ENCODE results near the gene HSPE1.
A peak's percentile ranks its signal among the peaks of the same experiment; 100 is the strongest.

HSPE1 gene

DNA sequence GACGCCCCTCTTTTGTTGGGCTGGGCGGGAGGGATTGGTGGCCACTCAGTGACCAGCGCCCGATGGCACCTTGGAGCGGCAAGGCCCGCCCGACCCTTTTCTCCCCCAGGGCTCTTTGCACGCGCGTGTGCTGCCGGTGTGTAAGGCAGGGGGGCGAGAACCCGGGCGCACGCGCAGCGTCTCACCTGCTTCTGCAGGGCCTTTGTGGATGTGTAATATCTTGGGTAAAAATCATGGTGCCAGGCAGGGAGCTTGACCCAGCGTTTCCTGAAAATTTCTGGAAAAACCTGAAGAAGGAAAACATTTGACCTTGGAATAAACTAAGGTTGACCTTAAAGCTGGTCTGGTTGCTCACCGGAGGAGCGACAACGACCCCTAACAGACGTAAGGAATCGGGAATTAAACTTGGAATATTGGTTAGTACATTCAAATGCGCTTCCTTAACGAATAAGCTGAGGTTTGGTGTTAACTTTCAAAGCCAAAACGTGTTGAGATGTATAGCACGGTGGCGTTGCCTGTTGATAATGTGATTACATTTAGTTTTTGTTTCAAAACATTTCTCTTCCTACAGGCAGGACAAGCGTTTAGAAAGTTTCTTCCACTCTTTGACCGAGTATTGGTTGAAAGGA lies 438 bp downstream of the HSPE1 start:
- peak overlapping the region; percentile 100 for H3K27ac Mint-ChIP-seq
- no peak for DNase-seq

DNA sequence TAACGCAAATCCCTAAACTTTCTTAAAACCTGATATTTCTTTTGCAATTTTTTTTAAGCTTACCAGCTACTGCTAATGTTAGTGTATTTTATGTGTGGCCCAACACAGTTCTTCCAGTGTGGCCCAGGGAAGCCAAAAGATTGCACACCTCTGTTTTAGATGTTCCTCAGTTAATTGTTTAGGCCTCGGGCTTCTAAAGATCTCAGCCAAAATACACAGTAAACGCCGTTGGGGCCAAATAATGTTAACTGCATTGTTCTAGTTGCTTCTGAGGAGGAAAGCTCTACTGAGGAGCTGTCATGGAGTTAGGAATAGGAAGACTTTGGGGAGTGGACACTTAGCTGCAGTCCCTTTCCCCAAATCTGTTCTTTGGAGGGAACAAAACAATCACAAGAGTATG lies 2.0 kb downstream of the HSPE1 start:
- Mint-ChIP-seq H3K9me3 (no peaks in the 10 kb centered on the region), H3K27ac (peak overlapping the region; percentile 28), H3K4me1 (peaks cover 44% of the 10 kb centered on the region), H3K4me3 (peak overlapping the region; percentile 92), H3K27me3 (ENCODE audit: low read depth, poor library complexity) (no peaks in the 10 kb centered on the region), H3K36me3 (ENCODE audit: low read depth) (peaks cover 45% of the 10 kb centered on the region)
- DNase-seq: no peak
- TF ChIP-seq, protein P1, sequence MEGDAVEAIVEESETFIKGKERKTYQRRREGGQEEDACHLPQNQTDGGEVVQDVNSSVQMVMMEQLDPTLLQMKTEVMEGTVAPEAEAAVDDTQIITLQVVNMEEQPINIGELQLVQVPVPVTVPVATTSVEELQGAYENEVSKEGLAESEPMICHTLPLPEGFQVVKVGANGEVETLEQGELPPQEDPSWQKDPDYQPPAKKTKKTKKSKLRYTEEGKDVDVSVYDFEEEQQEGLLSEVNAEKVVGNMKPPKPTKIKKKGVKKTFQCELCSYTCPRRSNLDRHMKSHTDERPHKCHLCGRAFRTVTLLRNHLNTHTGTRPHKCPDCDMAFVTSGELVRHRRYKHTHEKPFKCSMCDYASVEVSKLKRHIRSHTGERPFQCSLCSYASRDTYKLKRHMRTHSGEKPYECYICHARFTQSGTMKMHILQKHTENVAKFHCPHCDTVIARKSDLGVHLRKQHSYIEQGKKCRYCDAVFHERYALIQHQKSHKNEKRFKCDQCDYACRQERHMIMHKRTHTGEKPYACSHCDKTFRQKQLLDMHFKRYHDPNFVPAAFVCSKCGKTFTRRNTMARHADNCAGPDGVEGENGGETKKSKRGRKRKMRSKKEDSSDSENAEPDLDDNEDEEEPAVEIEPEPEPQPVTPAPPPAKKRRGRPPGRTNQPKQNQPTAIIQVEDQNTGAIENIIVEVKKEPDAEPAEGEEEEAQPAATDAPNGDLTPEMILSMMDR (IDR thresholded peaks at IDR 0.05): no peak

More for the DNA sequence above, 438 bp downstream of the HSPE1 start:
- Mint-ChIP-seq H3K9me3 (no peaks in the 10 kb centered on the region), H3K4me3 (peak overlapping the region; percentile 92), H3K4me1 (peaks cover 60% of the 10 kb centered on the region), H3K36me3 (ENCODE audit: low read depth) (peaks cover 60% of the 10 kb centered on the region), H3K27me3 (ENCODE audit: low read depth, poor library complexity) (no peaks in the 10 kb centered on the region)
- TF ChIP-seq, protein P1 (IDR thresholded peaks at IDR 0.05): no peak

DNA sequence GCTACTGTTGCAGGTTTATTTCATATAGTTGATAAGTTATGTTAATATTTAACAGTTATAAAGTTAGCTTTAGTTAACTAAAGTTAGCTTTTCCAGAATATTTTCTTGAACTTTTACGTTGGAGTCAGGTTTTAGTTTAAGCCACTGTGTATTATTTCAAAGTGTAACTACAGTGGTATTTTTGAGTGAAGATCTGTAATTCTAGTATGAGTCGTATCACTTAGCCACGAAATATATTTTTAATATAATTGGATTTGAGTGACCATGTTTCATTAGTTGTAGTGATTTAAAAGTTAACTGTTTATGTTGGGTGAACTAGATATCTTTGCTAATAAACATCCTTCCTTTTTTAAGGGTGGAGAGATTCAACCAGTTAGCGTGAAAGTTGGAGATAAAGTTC lies 2.5 kb downstream of the HSPE1 start:
- Mint-ChIP-seq H3K36me3 (ENCODE audit: low read depth) (peaks cover 40% of the 10 kb centered on the region), H3K27ac (peak overlapping the region; percentile 28), H3K4me3 (peak overlapping the region; percentile 92), H3K27me3 (ENCODE audit: low read depth, poor library complexity) (no peaks in the 10 kb centered on the region), H3K9me3 (no peaks in the 10 kb centered on the region), H3K4me1 (peaks cover 39% of the 10 kb centered on the region)
- DNase-seq: no peak
- TF ChIP-seq, protein P1 (IDR thresholded peaks at IDR 0.05): no peak

DNA sequence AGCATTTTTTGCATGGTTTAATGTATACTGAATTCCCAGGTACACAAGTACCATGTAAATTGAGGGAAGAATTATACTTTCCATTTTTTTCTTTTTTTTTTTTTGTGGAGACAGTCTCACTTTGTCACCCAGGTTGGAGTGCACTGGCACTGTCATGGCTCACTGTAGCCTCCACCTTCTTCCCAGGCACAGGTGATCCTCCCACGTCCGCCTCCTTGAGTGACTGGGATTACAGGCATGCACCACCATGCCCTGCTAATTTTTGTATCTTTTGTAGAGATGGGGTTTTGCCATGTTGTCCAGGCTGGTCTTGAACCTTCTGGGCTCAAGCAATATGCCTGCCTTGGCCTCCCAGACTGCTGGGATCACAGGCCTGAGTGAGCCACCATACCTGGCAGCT lies 3.8 kb downstream of the HSPE1 start:
- DNase-seq: no peak
- Mint-ChIP-seq H3K4me1 (peaks cover 26% of the 10 kb centered on the region), H3K9me3 (no peaks in the 10 kb centered on the region), H3K36me3 (ENCODE audit: low read depth) (peaks cover 42% of the 10 kb centered on the region), H3K4me3 (no peak overlapping the region), H3K27ac (peak overlapping the region; percentile 54), H3K27me3 (ENCODE audit: low read depth, poor library complexity) (no peaks in the 10 kb centered on the region)
- TF ChIP-seq, protein P1 (IDR thresholded peaks at IDR 0.05): no peak

DNA sequence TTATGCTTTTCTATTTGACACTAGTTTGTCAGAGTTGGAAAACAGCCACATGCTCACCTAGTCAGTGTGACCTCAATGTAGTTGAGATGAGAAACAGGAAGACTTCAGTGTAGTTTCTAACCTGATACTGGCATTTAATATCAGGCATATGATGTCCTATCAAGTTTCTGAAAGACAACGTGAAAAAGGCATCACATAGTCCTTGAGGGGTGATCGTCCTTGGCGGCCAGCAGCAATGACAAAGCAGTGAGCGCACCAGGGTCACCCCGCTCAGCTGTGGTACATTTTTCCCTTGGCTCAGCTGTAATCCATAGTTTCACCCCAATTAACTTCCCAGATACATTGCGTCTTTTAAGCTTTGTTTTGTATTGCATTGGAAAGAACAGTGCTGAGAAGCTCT lies 4.3 kb downstream of the HSPE1 start:
- Mint-ChIP-seq H3K36me3 (ENCODE audit: low read depth) (peaks cover 42% of the 10 kb centered on the region), H3K9me3 (no peaks in the 10 kb centered on the region), H3K4me1 (peaks cover 26% of the 10 kb centered on the region), H3K27me3 (ENCODE audit: low read depth, poor library complexity) (no peaks in the 10 kb centered on the region), H3K4me3 (no peak overlapping the region), H3K27ac (peak overlapping the region; percentile 54)
- DNase-seq: no peak
- TF ChIP-seq, protein P1 (IDR thresholded peaks at IDR 0.05): no peak

DNA sequence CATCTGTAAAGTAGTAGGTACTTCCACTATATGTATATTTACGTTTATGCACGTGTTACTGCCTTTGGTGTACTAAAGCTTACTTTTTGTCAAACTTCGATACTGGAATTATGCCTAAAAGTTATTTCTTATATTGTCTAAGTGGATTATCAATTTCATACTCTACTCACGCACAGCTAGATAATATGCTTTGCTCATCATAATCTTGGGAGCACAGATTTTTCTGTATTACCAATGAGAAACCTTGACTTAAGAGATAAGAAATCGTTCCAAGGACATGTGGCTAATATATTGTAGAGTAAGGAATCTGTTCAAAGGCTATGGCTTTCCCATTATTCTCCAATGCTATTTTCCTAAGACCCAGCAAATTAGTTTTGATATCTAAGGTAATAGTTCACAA lies 6.5 kb downstream of the HSPE1 start:
- no peaks in the 10 kb centered on the region for H3K27me3 Mint-ChIP-seq (ENCODE audit: low read depth, poor library complexity)
- TF ChIP-seq, protein P1 (IDR thresholded peaks at IDR 0.05): no peak
- DNase-seq: no peak
- H3K36me3 Mint-ChIP-seq (ENCODE audit: low read depth): peaks cover 40% of the 10 kb centered on the region
- H3K9me3 Mint-ChIP-seq: no peaks in the 10 kb centered on the region
- no peak overlapping the region for H3K4me3 Mint-ChIP-seq
- H3K4me1 Mint-ChIP-seq: peaks cover 13% of the 10 kb centered on the region
- no peak overlapping the region for H3K27ac Mint-ChIP-seq

Data from nephron progenitor cell (in vitro differentiated cells).